ENCODE measurements around the gene OSBPL10. TPM values are rescaled to one million over a fixed set of nuclear protein-coding genes. Genes with fewer than 3 reads are reported as not detected.

Gene OSBPL10
- total and polyA plus RNA-seq, 2 experiments from 2014 or later = 2.4 to 8.1 TPM

DNA sequence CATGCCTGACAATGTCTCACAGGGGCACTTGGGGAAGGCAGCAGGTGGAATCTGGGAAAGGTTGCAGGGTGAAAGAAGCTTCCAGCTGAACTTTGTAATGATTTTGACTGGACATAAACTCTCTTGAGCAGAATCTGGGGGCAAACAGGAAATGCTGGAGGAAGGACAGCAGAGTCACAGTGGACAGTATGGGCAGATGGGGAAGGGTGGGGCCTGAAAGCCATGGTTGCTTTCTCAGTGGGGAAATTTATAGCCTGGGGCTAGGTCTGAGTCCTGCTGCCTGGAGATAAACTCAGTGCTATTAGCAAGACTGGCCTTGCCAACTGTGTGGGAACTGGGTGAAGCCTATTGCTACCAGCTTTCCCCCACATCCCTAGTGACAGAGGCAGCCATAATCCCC is 203.2 kb downstream of the OSBPL10 start:
- no peak overlapping the region for H3K4me2 ChIP-seq (ENCODE audit: unreplicated experiment)
- H3K4me3 ChIP-seq = no peak overlapping the region
- H3K9me3 ChIP-seq (ENCODE audit: low read depth) = no peaks in the 10 kb centered on the region
- no peaks in the 10 kb centered on the region for H3K79me2 ChIP-seq (ENCODE audit: insufficient read depth)
- no peak overlapping the region for H3K9ac ChIP-seq
- H3F3A ChIP-seq (ENCODE audit: insufficient read depth) = 0 out of 2 replicates have a peak, but pooled peaks cover 12% of the 10 kb centered on the region
- H2AFZ ChIP-seq = no peak overlapping the region
- in situ Hi-C loops (cut with MboI) = no loop called here
- H3K4me1 ChIP-seq (ENCODE audit: insufficient read depth) = peaks cover 24% of the 10 kb centered on the region
- TF ChIP-seq EZH2 (IDR thresholded peaks at IDR 0.05; ENCODE audit: insufficient read depth, poor library complexity, severe bottlenecking) = no peak
- TF ChIP-seq EZH2phosphoT487 (IDR thresholded peaks at IDR 0.05; ENCODE audit: insufficient read depth, low read depth) = no peak
- DNase-seq = no peak
- H3K36me3 ChIP-seq (ENCODE audit: low read depth) = no peaks in the 10 kb centered on the region
- H3K27ac ChIP-seq = no peak overlapping the region
- H3K27me3 ChIP-seq (replicated peaks; ENCODE audit: insufficient read depth) = no peaks in the 10 kb centered on the region
- no peaks in the 10 kb centered on the region for H3K9me2 ChIP-seq (ENCODE audit: insufficient read depth)
- H4K20me1 ChIP-seq (ENCODE audit: insufficient read depth) = no peaks in the 10 kb centered on the region

DNA sequence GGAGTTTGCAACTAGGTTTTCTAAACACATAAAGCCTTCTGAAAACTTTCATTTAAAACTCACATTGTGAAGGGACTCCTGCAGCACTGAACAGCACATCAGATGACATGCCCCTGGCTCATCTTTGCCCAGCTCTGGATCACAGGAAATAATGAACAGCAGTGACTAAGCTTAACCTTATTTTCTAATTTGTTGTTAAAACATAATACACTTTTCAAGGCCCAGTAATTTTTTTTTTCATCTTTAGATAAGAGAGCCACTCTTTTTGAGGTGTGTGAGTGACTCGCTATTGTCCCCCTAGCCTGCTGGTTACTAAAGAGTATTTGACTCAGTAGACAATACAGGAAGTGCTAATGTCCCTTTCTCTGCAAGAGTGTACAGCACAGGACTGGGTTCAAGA is 204.0 kb downstream of the OSBPL10 start:
- no peak for TF ChIP-seq EZH2phosphoT487 (IDR thresholded peaks at IDR 0.05; ENCODE audit: insufficient read depth, low read depth)
- TF ChIP-seq EZH2 (IDR thresholded peaks at IDR 0.05; ENCODE audit: insufficient read depth, poor library complexity, severe bottlenecking) = no peak
- no peak overlapping the region for H3K9ac ChIP-seq
- no peak overlapping the region for H3K4me2 ChIP-seq (ENCODE audit: unreplicated experiment)
- H4K20me1 ChIP-seq (ENCODE audit: insufficient read depth) = no peaks in the 10 kb centered on the region
- H3K9me2 ChIP-seq (ENCODE audit: insufficient read depth) = no peaks in the 10 kb centered on the region
- DNase-seq = peak; percentile 60
- H3K79me2 ChIP-seq (ENCODE audit: insufficient read depth) = no peaks in the 10 kb centered on the region
- in situ Hi-C loops (cut with MboI) = no loop called here
- H2AFZ ChIP-seq = no peak overlapping the region
- H3K27ac ChIP-seq = no peak overlapping the region
- no peaks in the 10 kb centered on the region for H3K27me3 ChIP-seq (replicated peaks; ENCODE audit: insufficient read depth)
- H3K9me3 ChIP-seq (ENCODE audit: low read depth) = no peaks in the 10 kb centered on the region
- no peak overlapping the region for H3K4me3 ChIP-seq
- no peaks in the 10 kb centered on the region for H3K36me3 ChIP-seq (ENCODE audit: low read depth)
- H3F3A ChIP-seq (ENCODE audit: insufficient read depth) = peaks cover 15% of the 10 kb centered on the region; the same call in 1 of the 2 replicates
- WGBS, 2 experiments (ENCODE audit: low coverage in 1 of 2, low lambda C conversion rate in 2 of 2, missing lambda C conversion rate in 2 of 2) = 94 to 100% methylated on average over 1 of the region's 1 CpG
- H3K4me1 ChIP-seq (ENCODE audit: insufficient read depth) = peaks cover 29% of the 10 kb centered on the region

DNA sequence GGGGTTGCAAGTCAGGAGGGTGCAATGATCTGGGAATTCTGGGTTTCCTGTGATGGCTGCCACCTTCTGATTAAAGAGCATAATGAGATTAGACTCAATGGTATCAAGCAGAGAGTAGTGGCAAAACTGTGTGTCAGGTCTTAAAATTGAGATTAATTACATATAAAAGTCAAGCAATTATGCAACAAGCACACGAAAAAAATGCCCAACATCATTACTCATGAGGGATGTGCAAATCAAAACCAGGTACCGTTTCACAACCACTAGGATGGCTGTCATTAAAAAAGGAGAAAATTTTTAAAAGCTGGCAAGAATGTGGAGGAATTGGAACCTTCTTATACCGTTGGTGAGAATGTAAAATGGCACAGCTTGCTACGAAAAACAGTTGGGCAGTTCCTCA is 205.0 kb downstream of the OSBPL10 start:
- H3K9me3 ChIP-seq (ENCODE audit: low read depth) = no peaks in the 10 kb centered on the region
- H3K4me3 ChIP-seq = no peak overlapping the region
- no peak for TF ChIP-seq EZH2 (IDR thresholded peaks at IDR 0.05; ENCODE audit: insufficient read depth, poor library complexity, severe bottlenecking)
- TF ChIP-seq EZH2phosphoT487 (IDR thresholded peaks at IDR 0.05; ENCODE audit: insufficient read depth, low read depth) = no peak
- no peaks in the 10 kb centered on the region for H3K9me2 ChIP-seq (ENCODE audit: insufficient read depth)
- no peak overlapping the region for H2AFZ ChIP-seq
- peaks cover 20% of the 10 kb centered on the region; the same call in 1 of the 2 replicates for H3F3A ChIP-seq (ENCODE audit: insufficient read depth)
- no peaks in the 10 kb centered on the region for H3K79me2 ChIP-seq (ENCODE audit: insufficient read depth)
- no peaks in the 10 kb centered on the region for H3K27me3 ChIP-seq (replicated peaks; ENCODE audit: insufficient read depth)
- 25 to 27% methylated on average over 4 of the region's 4 CpGs for WGBS, 2 experiments (ENCODE audit: low coverage in 1 of 2, low lambda C conversion rate in 2 of 2, missing lambda C conversion rate in 2 of 2)
- in situ Hi-C loops (cut with MboI) = no loop called here
- no peaks in the 10 kb centered on the region for H4K20me1 ChIP-seq (ENCODE audit: insufficient read depth)
- H3K36me3 ChIP-seq (ENCODE audit: low read depth) = no peaks in the 10 kb centered on the region
- no peak overlapping the region for H3K9ac ChIP-seq
- H3K4me1 ChIP-seq (ENCODE audit: insufficient read depth) = peaks cover 30% of the 10 kb centered on the region
- DNase-seq = peak; percentile 39
- H3K4me2 ChIP-seq (ENCODE audit: unreplicated experiment) = no peak overlapping the region
- no peak overlapping the region for H3K27ac ChIP-seq

DNA sequence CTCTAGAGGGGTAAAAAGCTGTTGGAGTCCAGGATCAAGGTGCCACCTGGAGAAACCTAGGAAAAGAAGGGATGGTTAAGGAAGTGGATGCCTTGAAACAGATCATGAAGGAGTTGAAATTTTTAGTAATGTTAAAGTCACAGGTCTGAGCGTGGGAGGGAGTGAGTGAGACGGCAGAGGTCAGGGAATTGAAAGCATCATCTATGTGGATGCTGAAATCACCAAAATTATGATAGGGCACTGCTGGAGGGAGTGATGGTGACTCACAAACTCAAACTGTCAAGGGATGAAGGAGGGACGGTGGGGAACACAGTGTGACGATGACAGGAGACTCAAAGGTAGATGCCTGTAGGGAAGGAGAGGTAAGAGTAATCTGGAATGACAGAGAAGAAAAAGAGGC is 205.7 kb downstream of the OSBPL10 start:
- Histone ChIP-seq H3K4me1 (ENCODE audit: insufficient read depth) (peaks cover 30% of the 10 kb centered on the region), H3K27me3 (replicated peaks; ENCODE audit: insufficient read depth) (no peaks in the 10 kb centered on the region), H3K9me2 (ENCODE audit: insufficient read depth) (no peaks in the 10 kb centered on the region), H3K27ac (no peak overlapping the region), H3K4me3 (no peak overlapping the region), H3K9me3 (ENCODE audit: low read depth) (no peaks in the 10 kb centered on the region), H4K20me1 (ENCODE audit: insufficient read depth) (no peaks in the 10 kb centered on the region), H2AFZ (no peak overlapping the region), H3K9ac (no peak overlapping the region), H3F3A (ENCODE audit: insufficient read depth) (peaks cover 20% of the 10 kb centered on the region; the same call in 1 of the 2 replicates), H3K79me2 (ENCODE audit: insufficient read depth) (no peaks in the 10 kb centered on the region), H3K36me3 (ENCODE audit: low read depth) (no peaks in the 10 kb centered on the region), H3K4me2 (ENCODE audit: unreplicated experiment) (no peak overlapping the region)
- in situ Hi-C loops (cut with MboI) = no loop called here
- DNase-seq = peak; percentile 56
- TF ChIP-seq EZH2phosphoT487 (IDR thresholded peaks at IDR 0.05; ENCODE audit: insufficient read depth, low read depth) = no peak
- no peak for TF ChIP-seq EZH2 (IDR thresholded peaks at IDR 0.05; ENCODE audit: insufficient read depth, poor library complexity, severe bottlenecking)
- WGBS, 2 experiments (ENCODE audit: low coverage in 1 of 2, low lambda C conversion rate in 2 of 2, missing lambda C conversion rate in 2 of 2) = 48 to 50% methylated on average over 4 of the region's 4 CpGs

Measured in GM23248 (cell line).